Stimulated activated CD4-positive, alpha-beta T cell treated with anti-CD3 and anti-CD28 coated beads, TNF-alpha, amount 100 ng/mL, for 48 hours (primary cell): ENCODE results near the gene HIVEP2.

Source experiments
- DNase-seq, 3 donors: peaks; one replicate each; pipeline ENCODE4 v3.0.0-alpha.2; 2020; ENCODE audit warnings: low read depth in 3 of 3

The HIVEP2 gene

DNA sequence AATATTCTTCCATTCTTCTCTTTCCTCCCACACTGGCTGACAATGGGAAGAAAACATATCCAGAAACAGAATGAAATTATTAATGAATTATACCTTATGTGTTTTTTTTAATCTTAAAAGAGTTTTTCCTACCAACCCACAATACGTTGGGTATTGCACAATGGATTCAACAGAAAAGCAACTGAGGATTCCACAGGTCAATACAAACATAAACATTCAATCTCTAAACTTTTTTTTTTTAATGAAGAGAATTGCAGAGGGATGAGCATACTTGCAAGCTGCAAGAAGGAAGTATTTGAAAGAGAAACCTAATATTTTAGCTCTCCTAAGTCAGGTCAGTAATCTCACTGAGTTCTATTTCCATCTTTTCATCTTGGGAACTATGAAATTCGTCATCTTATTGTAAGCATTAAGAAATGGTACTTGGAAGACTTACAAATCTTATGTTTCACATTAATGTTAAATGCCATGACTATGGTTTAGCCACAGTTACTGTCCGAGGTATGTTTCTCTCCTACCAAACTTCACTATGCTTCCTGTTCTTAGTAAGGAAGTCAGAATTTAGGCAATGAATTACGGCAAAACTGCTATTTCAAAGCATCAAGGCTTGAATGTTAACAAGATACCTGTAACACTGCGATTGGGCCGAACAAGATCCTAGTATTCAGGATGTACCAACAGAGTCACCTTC is 100.8 kb downstream of the HIVEP2 start:
- no peak for DNase-seq

DNA sequence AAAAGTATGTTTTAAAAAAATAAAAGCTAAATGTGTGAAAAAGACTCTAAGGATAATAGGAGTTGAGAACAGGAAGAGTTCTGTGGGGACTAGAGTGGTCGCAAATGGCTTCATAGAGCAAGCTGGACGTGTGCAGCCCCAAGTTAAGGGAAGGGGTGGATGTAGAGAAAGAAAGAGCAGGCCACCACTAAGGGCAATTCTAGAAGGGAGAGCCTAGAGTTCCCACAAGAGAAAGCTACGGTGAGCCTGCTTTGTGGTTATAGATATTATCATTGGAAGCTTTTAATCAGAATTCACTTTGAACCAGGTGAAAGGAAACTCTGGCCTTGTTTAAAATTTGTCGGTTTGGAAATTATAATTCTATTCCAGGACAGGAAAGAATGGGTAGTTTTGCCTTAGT is 101.6 kb downstream of the HIVEP2 start:
- no peak for DNase-seq

DNA sequence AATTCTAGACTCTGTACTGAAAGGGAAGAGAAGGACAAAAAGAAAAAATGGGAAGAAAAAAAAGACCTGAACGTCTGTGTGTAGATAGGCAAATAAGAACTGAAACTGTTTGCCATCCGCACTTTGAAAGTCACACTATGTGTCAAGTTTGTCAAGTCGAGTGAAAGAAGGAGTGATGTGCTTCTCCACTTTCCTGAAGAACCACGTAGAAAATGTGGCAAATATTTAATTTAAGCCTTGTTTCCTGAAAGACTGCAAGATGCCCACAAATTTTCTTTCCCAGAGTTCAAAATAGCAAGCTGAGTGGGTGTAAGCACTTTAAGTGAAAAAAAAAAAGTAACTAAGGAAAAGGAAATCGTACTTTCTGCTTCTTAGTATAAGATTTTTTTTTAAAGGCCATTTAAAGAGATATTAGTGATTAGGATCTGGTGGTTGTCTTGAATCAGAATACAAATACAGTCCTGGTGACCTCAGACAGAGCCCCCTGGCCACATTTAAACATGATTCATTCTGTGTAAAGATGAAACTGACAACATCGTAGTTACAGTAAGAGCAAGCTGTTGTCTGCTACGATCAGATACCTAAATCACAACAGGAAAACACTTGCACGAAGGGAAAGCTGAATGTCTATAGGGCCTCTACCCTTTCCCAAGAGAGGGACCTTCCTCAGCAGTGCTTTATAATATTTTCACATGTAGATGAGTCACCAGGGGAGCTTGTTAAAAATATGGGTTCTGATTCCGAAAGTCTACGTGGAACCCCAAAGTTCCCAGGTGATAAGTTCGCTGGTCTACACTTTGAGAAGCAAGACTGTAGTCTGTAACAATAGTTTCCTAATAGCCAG is 102.3 kb downstream of the HIVEP2 start:
- no peak for DNase-seq

DNA sequence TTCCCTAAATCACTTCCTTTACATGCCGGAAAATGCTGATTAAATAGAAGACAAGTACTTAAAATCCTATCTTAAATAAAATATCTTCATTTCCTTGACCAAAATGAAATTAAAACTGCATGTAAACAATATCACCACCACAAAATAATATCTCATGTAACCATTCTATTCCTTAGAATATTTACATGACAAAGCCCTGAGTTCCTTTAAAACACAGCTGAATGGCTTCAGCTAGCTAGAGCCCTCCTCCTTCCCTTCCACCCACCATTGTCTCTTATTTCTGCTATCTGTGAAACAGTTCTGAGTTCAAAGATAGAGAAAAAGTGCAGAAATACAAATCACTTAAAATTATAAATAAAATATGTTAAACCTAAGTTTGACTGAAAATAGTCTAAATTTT is 103.1 kb downstream of the HIVEP2 start:
- no peak for DNase-seq

DNA sequence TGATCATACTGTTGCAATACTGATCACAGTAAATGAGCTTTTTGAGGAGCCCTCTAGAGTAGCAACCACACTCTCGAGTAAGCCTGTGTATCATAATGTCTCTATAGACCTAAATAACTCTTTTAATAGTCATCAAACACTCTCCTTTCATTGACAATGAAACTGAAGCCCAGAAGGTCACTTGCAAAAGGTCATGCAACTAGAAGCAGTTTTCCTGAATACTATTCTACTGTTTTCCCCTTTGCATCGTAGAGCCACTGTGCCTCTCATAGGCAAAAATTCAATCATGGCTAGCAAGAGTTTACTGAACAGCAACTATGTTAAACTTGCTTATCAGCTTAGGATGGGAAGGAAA is 105.3 kb downstream of the HIVEP2 start:
- DNase-seq, result no peak

DNA sequence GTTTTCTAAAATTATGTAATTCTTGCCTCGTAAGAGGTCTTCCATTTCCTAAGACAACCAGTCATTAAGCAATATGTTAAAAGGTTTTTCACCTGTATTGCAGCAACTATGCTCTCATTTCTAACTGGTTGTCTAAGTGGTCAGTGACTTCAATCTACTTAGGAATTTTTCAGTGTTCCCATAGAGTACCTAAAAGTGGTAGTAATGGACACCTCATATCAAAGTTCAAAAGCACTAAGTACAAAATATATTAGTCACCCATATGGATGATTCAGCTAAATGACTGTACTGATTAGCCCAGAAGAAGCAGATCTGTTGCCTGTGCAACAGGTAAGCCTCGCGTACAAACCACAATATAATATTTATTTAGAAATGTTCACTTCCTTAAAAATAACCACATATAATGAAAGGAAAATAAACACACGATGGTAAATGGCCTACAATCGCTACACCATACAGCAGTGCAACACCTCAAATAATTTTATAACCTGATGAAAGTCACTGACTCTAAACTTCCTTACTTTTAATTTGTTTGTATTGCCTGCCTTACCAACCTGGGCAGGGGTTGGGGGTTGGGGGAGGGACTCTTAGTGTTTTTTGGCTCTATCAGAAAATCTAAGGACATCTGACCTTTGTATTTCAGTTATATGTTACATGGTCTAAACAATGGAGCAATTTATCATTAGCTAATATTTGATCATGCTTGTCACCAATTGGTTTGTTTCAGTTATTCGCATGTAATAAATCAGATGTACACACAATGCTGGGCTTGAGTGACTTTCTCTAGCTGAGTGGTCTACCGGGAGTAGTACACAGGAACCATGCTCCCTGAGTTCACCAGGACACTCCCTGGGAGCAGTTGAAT is 105.9 kb downstream of the HIVEP2 start:
- DNase-seq, result no peak

DNA sequence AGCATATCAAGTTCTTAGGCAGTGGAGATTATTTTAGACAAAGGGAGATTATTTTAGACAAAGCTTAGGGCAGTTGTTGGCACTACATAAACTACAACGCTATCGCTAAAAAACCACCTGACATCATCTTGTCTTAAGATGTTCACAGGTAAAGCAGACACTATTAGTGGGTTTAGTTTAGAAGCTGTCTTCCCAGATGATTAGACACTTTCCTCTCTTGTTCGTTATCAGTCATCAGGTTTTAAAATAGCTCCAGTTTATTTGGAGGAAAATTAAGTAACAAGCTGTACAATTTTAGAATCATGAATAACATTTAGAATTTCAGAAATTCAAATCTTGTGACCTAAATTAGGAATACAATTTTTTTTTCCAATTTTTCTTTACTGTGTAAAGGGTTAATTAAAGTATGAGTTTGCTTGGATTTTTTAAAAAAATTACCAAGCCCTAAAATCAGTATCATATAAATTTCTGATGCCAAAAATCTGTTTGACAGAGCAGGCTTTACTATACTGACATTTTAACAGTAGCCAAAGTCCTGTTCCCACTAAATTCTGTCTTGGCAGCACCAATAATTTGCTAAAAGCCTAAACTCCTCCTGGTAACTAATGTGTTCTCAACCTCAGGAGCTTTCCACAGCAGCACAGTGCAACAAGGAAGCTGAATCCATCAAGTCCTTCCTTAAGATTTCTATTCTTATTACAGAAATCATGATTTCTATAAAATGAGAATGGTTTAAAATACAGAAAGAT is 109.0 kb downstream of the HIVEP2 start:
- no peak for DNase-seq

DNA sequence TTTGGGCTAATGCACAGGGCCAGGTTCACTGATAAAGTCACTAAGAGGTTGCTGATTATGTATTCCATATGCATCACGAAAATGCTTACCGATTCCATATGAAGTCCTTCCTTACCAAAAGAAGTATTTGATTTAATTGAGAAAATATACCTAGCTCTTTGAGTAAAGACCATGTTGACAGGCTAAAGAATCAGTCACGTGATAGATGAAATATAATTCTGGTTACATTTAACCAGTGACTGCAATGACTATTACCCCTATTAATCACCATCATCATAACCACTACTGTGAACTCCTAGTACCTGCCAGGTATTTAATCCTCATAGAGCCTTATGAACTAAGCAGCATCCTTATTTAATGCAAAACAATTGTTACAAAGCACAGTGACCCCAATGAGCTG is 110.1 kb downstream of the HIVEP2 start:
- no peak for DNase-seq

DNA sequence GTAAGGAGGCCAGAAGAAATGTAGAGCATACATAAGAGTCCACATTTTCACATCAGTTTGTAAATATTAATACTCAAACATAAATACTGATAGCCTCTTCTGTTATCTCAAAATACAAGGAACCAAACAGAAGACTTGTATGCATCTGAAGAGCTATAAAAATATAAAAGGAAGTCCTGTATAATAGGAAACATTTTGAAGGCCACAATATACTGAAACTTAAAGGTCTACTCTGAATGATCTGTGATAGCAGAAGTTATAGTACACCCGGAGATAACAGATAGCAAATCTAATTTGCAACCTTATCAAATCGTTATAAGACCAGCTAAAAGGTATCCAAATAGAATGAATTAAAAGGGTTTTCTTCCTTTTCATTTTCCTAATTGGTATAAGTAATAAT is 111.2 kb downstream of the HIVEP2 start:
- no peak for DNase-seq

DNA sequence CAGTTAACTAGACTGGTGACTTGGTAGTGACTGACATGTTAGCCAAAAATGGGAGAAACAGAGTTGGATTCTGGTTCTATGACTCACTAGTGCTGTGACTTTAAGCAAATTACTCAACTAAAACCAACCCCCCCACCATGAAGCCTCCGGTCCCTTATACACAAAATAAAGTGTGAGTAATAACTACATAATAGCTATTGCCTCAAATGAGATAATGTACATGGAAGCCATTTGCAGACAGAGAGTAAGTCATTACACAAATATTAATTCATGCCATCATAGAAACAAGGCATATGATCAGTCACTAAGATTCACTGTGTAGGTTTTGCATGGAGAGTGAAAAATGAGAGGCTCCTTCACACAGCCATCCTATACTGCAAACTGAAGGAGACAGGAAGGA is 111.9 kb downstream of the HIVEP2 start:
- peak in 1 of 3 donors; percentile 29 for DNase-seq

DNA sequence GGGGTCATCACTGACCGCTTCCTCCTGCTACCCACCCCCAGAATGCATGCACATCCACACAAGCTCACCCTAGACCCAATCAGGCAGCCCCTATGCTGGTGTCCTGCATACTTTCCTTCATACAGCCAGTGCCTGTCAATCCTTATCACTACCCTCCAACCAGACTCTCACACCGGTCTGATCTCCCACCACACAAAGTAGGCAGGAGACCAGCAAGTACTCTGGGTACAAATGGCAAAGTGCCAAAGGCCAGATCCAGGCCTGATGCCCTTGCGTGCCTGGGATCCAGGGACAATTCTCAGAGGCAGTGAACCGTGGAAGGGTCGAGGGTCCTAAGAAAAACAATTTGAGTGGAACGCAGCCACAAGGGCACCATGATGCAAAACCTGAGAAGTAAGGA is 114.2 kb downstream of the HIVEP2 start:
- DNase-seq, result no peak

DNA sequence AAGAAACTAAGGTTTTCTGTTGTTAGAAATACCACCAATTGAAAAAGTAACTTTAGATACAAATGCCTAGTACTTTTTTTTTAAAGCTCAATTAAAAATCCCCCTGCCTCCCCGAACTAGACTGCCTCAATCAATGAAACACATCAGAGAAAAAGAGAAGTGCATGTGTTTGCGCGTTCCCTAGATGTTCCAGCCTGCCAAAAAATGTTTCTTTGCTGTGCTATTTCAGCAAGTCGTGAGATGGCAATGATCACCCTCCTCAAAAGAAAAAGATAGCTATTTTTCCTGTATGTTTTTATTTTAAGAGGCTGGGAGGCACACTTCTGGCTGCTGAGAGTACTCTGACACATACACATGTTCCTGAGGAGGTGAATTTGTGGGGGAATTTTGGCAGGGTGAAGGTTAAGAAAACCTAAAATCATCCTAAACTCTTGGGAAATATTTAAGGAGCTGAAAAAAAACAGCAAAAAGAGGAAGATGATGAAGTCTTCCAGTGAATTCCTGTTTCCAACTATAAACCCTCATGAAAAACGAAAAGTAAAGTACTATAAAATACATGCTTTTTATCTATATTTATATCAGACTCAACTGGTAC is 114.8 kb downstream of the HIVEP2 start:
- no peak for DNase-seq

DNA sequence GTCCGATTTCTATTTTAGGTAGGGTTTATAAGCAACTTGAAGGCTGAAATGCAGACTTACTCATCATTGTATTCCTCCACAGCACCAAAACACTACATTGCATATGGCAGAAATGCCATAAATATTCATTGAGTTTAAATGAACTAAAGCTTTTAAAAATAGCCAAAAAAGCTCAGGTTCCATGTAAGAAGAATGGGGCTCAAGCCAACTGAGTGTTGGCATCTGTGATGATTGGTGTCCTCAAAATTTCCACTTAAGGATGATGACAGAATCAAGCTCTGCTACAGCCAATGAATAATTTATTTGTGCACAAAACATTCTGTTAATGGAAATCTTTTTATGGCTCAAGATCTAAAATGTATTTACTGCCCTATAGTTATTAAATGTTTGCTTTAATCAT is 115.4 kb downstream of the HIVEP2 start:
- no peak for DNase-seq

DNA sequence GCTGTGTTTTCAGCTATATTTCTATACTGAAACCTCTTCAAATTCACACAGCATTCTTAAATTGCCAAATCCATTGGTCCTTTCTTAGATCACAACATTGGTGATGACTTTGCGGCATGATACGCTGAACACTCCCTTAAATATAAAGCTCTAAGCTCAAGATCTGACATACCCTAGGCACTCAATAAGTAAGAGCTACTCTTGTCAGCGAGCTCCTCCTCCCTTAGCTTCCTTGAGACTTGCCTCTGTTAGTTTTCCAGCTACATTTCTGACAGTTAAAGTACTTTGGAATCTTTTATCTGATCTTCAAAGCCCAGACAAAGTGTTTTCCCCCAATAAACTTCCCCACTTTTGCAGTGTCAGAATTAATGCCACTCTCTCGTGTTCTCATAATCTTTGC is 117.0 kb downstream of the HIVEP2 start:
- DNase-seq, result no peak

DNA sequence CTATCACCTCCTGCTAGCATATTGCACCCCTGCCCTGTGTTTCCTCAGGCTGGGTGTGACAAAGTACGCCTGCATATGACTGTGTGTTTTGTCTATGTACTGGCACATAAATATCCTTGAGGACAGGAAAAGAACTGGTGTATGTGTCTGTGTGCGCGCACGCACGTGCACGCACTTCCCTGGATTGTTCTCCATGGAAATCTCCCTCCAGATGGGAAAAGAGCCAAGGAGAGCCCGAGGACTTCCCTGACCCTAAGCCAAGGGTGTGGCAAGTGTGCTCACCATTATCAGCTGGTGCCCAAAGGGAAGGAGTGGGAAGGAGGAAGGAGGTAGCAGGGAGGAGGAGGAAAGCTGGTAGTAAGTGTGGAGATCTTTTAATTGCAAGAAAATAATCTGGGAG is 117.6 kb downstream of the HIVEP2 start:
- no peak for DNase-seq

DNA sequence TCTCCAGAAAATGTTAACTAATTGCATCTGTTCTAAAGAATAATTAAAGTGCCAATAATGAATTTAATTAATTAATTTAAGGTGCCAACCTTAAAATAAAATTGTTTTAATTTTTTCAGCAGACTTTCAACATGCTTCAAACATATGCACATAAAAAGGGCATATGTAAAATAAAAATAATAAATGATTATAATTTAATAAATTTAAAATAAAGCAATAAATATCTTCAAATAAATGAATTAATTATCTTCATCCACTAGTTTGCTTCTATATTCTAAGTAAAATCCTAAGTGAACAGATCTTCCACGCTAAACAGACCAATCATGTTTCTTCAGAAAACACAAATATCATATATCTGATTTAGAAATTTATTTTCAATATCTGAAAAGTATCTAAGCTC is 119.2 kb downstream of the HIVEP2 start:
- no peak for DNase-seq

DNA sequence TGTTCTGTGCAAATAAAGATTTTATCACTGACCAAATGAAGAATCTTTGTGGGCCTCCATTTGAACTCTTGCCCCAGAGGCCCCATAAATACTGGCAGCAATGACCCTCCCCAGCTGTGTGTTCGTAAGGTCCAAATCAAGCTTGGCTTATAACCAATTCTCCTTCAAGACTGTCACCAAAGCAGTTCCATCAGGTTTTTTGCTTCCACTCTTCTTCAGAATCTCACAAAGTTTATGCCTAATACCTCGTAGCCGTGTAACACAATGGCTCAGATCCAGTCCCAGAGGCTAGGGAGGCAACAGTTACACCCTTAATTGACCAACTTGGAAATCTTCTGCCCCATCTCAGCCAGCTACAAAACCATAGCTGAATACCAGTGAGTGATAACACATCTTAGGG is 120.5 kb downstream of the HIVEP2 start:
- DNase-seq, result no peak

DNA sequence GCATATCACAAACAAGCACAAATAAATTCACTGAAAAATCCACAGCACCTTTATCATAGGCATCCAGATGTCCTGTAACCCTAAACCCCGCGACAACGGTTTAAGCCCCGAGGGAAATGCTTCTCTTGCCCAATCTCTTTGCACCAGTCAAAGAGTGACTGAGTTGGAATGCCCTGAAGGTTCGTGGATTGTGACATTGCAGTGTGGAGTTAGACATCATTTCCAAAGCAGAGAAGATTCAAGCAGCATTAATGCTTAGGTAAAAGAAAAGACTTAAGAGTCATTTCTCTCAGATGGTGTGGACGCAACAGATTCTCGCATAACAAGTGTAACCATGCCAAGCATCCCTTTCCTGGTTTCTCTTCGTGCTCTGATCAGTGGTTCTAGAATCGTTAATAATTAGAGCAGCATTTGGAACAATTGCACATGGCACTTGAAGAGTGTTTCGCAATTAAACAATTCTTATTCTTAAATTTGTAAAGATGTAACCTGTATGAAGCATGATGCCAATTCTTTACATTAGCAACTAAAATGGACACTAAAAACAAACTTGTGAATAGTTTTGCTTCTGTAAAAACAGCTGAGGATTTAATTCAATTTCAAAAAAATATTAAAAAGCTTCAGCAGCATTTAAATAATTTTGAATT is 121.6 kb downstream of the HIVEP2 start:
- DNase-seq, result no peak

DNA sequence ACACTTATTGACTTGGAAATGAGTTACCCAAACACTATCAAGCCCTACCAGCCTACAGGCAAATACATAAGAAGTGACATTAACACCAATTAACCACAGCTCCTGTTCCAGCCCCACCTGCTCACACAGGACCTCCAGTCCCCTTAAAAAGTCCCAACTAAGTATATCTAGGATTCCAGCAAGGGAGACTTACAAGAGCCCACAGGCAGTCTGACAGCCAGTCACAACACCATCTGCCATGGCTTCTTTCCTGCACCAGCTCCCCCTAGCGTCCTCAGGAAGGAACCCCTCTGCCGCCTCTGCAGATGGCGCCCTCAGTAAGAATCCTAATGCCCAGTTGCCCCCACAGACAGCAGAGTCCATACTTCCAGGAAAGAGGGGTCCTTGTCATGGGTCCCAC is 122.1 kb downstream of the HIVEP2 start:
- peak in 1 of 3 donors; percentile 18 for DNase-seq

DNA sequence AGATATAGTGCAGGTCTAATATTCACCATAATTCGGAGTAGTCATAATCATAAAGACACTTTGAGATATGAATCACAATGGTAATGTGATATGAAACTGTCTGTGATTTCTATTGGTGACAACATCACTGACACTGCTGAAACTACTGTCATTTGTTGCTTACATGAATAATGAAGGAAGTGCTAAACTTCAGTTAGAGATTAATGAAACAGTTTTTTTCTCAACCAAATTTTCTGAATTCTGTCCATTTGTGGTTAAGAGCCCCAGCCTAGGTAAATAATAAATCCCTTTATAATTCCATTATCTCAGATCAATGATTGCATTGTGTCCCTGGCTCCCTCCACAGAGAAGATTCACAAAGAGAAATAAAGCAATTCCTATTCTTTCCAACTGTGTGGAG is 122.6 kb downstream of the HIVEP2 start:
- no peak for DNase-seq

DNA sequence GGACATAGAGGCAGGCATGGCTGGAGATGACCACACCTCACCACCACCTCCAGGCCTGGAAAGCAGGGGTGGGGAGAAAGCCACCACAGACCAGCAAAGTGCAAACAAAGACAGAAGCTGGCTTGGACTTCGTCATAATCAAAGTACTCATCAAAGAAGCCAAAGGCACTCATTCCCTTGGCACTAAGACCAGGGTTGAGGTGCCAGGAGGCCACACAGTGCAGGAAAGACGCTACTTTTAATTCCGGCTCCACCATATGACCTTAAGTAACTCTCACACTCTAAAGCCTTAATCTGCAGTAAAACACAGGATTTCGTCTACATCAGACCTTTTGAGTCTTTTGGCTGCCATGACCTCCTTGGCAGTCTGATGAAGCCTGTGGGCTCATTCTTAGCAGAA is 123.1 kb downstream of the HIVEP2 start:
- DNase-seq, result no peak
